OCI-LY1 (cell line): ENCODE measurements around the gene SLC2A9.

Experiments used
- H2AFZ ChIP-seq: fragments of 200-600 bp; sonication (generic), shearing (Covaris generic); 2 replicates; pipeline ENCODE4 v1.6.0; 2014; ENCODE audit warnings: antibody characterized with exemption, mild to moderate bottlenecking, low read length
- H3F3A ChIP-seq: fragments of 200-600 bp; sonication (generic), shearing (Covaris generic); 2 replicates; pipeline ENCODE4 v1.6.0; 2014; ENCODE audit warnings: mild to moderate bottlenecking, antibody characterized with exemption, low read length, moderate library complexity; ENCODE audit not compliant: insufficient read depth
- H3K27ac ChIP-seq: fragments of 200-600 bp; sonication (generic); 2 replicates; pipeline ENCODE4 v1.5.1; 2014; ENCODE audit warnings: low read length, mixed run types, mild to moderate bottlenecking, low read depth; ENCODE audit not compliant: poor library complexity, severe bottlenecking
- H3K27me3 ChIP-seq: fragments of 200-600 bp; sonication (generic); 2 replicates; pipeline ENCODE4 v1.6.0; 2014; ENCODE audit warnings: antibody characterized with exemption, mild to moderate bottlenecking, low read length, moderate library complexity; ENCODE audit not compliant: insufficient read depth
- H3K36me3 ChIP-seq: fragments of 200-600 bp; sonication (generic); 2 replicates; pipeline ENCODE4 v1.6.1; 2014; ENCODE audit warnings: mild to moderate bottlenecking, antibody characterized with exemption, low read length, moderate library complexity, mixed read lengths; ENCODE audit not compliant: insufficient read depth
- H3K4me1 ChIP-seq: fragments of 200-600 bp; sonication (generic); 2 replicates; pipeline ENCODE4 v1.5.1; 2014; ENCODE audit warnings: mild to moderate bottlenecking, low read length, moderate library complexity; ENCODE audit not compliant: insufficient read depth, severe bottlenecking
- H3K4me2 ChIP-seq: fragments of 200-600 bp; sonication (generic), shearing (Covaris generic); 2 replicates; pipeline ENCODE4 v1.6.1; 2014; ENCODE audit warnings: low read length
- H3K4me3 ChIP-seq: fragments of 200-600 bp; sonication (generic); 2 replicates; pipeline ENCODE4 v1.5.1; 2014; ENCODE audit warnings: low read length, low read depth, mild to moderate bottlenecking, mixed read lengths; ENCODE audit not compliant: poor library complexity, severe bottlenecking
- H3K79me2 ChIP-seq: fragments of 200-600 bp; shearing (Covaris generic); 2 replicates; pipeline ENCODE4 v1.6.1; 2016; ENCODE audit warnings: mixed run types, low read length, mixed read lengths; ENCODE audit not compliant: insufficient read depth
- H3K9ac ChIP-seq: fragments of 200-600 bp; sonication (generic), shearing (Covaris generic); 2 replicates; pipeline ENCODE4 v1.6.1; 2014; ENCODE audit warnings: mild to moderate bottlenecking, low read length, mixed read lengths
- H3K9me2 ChIP-seq: fragments of 200-600 bp; sonication (generic), shearing (Covaris generic); 2 replicates; pipeline ENCODE4 v1.6.1; 2014; ENCODE audit warnings: low read depth, mild to moderate bottlenecking, low read length, mixed read lengths
- H3K9me3 ChIP-seq: fragments of 200-600 bp; shearing (Covaris generic); 2 replicates; pipeline ENCODE4 v1.6.1; 2014; ENCODE audit warnings: low read length, mixed read lengths
- H4K20me1 ChIP-seq: fragments of 200-600 bp; sonication (generic), shearing (Covaris generic); 2 replicates; pipeline ENCODE4 v1.6.0; 2016; ENCODE audit warnings: mild to moderate bottlenecking, low read length; ENCODE audit not compliant: insufficient read depth
- CTCF ChIP-seq: fragments of 200-600 bp; sonication (generic), shearing (Covaris generic); IDR thresholded peaks from 2 replicates; pipeline ENCODE4 v1.5.1; 2017; ENCODE audit warnings: mild to moderate bottlenecking, antibody characterized with exemption, low read length, moderate library complexity, mixed read lengths
- EZH2 ChIP-seq: fragments of 200-600 bp; sonication (generic), shearing (Covaris generic); IDR thresholded peaks from 2 replicates; pipeline ENCODE4 v1.8.0; 2017; ENCODE audit warnings: borderline replicate concordance, mixed run types, mild to moderate bottlenecking, antibody characterized with exemption, low read length, moderate library complexity, mixed read lengths

SLC2A9 gene

GRCh38 chr4:9949573-9949972, 71.7 kb downstream of the SLC2A9 start:
- H3K9me3 ChIP-seq, result no peaks in the 10 kb centered on the region
- H3K36me3 ChIP-seq, result no peaks in the 10 kb centered on the region
- H3F3A ChIP-seq, result no peaks in the 10 kb centered on the region
- H3K9me2 ChIP-seq, result no peaks in the 10 kb centered on the region
- H3K27me3 ChIP-seq, result no peaks in the 10 kb centered on the region
- no peak for TF ChIP-seq EZH2
- TF ChIP-seq CTCF, result no peak
- H3K79me2 ChIP-seq, result no peaks in the 10 kb centered on the region
- H2AFZ ChIP-seq, result no peak overlapping the region
- H3K27ac ChIP-seq, result no peak overlapping the region
- H3K4me1 ChIP-seq, result no peaks in the 10 kb centered on the region
- no peak overlapping the region for H3K4me2 ChIP-seq
- no peak overlapping the region for H3K9ac ChIP-seq
- no peaks in the 10 kb centered on the region for H4K20me1 ChIP-seq
- H3K4me3 ChIP-seq, result no peak overlapping the region

GRCh38 chr4:9947168-9948062, 73.9 kb downstream of the SLC2A9 start:
- H2AFZ ChIP-seq, result no peak overlapping the region

GRCh38 chr4:9946170-9946569, 75.1 kb downstream of the SLC2A9 start:
- Histone ChIP-seq H3K36me3 (no peaks in the 10 kb centered on the region), H3K9ac (no peak overlapping the region)

More at GRCh38 chr4:9947168-9948062, 73.9 kb downstream of the SLC2A9 start:
- no peaks in the 10 kb centered on the region for H3K27me3 ChIP-seq
- H3K27ac ChIP-seq, result no peak overlapping the region
- no peak overlapping the region for H3K4me2 ChIP-seq
- H3K9me2 ChIP-seq, result no peaks in the 10 kb centered on the region
- H3K9me3 ChIP-seq, result no peaks in the 10 kb centered on the region
- H3F3A ChIP-seq, result no peaks in the 10 kb centered on the region
- TF ChIP-seq EZH2 (no peak), CTCF (no peak)
- no peaks in the 10 kb centered on the region for H3K36me3 ChIP-seq
- no peak overlapping the region for H3K4me3 ChIP-seq
- no peaks in the 10 kb centered on the region for H3K4me1 ChIP-seq
- H4K20me1 ChIP-seq, result no peaks in the 10 kb centered on the region
- no peaks in the 10 kb centered on the region for H3K79me2 ChIP-seq
- no peak overlapping the region for H3K9ac ChIP-seq

More at GRCh38 chr4:9946170-9946569, 75.1 kb downstream of the SLC2A9 start:
- H3K4me1 ChIP-seq, result no peaks in the 10 kb centered on the region
- no peaks in the 10 kb centered on the region for H3K27me3 ChIP-seq
- H3K4me3 ChIP-seq, result no peak overlapping the region
- H3F3A ChIP-seq, result no peaks in the 10 kb centered on the region
- no peaks in the 10 kb centered on the region for H3K79me2 ChIP-seq
- H3K9me3 ChIP-seq, result no peaks in the 10 kb centered on the region
- H4K20me1 ChIP-seq, result no peaks in the 10 kb centered on the region
- no peak overlapping the region for H3K4me2 ChIP-seq
- H3K27ac ChIP-seq, result no peak overlapping the region
- no peak overlapping the region for H2AFZ ChIP-seq
- H3K9me2 ChIP-seq, result no peaks in the 10 kb centered on the region
- TF ChIP-seq CTCF (no peak), EZH2 (no peak)
